ENCODE data around the gene HPCAL1. TPM values are rescaled to one million over a fixed set of nuclear protein-coding genes. Genes with fewer than 3 reads are reported as not detected.

Gene HPCAL1
- total and polyA plus RNA-seq, 2 donors (not counting 1 experiment from before 2014, with no cell fraction given): 60.3 to 65.1 TPM

GRCh38 chr2:10367472-10368439, 65.1 kb downstream of the HPCAL1 start:
- no peaks in the 10 kb centered on the region for H3K27me3 Mint-ChIP-seq
- intact Hi-C loops (cut with micrococcal nuclease): no loop called here
- no peak overlapping the region for H3K4me3 ChIP-seq (ENCODE audit: control extremely low read depth in 1 of 5, extremely low read depth in 1 of 5, insufficient read depth in 1 of 5, low read depth in 2 of 5, low read length in 4 of 5)
- peaks cover 54% of the 10 kb centered on the region for H4K20me1 ChIP-seq (ENCODE audit: control insufficient read depth, insufficient read depth, low read length, poor library complexity, severe bottlenecking)
- peaks cover 38% of the 10 kb centered on the region for H3K4me1 Mint-ChIP-seq
- no peaks in the 10 kb centered on the region for H3K9me3 Mint-ChIP-seq (ENCODE audit: insufficient read depth)
- TF ChIP-seq EZH2 (IDR thresholded peaks at IDR 0.05; ENCODE audit: borderline replicate concordance, insufficient read depth, low read depth, low read length, poor library complexity, severe bottlenecking): no peak
- TF ChIP-seq, protein P1, sequence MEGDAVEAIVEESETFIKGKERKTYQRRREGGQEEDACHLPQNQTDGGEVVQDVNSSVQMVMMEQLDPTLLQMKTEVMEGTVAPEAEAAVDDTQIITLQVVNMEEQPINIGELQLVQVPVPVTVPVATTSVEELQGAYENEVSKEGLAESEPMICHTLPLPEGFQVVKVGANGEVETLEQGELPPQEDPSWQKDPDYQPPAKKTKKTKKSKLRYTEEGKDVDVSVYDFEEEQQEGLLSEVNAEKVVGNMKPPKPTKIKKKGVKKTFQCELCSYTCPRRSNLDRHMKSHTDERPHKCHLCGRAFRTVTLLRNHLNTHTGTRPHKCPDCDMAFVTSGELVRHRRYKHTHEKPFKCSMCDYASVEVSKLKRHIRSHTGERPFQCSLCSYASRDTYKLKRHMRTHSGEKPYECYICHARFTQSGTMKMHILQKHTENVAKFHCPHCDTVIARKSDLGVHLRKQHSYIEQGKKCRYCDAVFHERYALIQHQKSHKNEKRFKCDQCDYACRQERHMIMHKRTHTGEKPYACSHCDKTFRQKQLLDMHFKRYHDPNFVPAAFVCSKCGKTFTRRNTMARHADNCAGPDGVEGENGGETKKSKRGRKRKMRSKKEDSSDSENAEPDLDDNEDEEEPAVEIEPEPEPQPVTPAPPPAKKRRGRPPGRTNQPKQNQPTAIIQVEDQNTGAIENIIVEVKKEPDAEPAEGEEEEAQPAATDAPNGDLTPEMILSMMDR (IDR thresholded peaks at IDR 0.05): no peak
- no peak for ATAC-seq (ENCODE audit: low read depth)
- H3K27ac Mint-ChIP-seq: peak overlapping the region; percentile 50
- POLR2A ChIA-PET: no interaction called here
- no peaks in the 10 kb centered on the region for H3K9me3 ChIP-seq (ENCODE audit: control extremely low read depth in 1 of 3, control insufficient read depth in 2 of 3, insufficient read depth in 1 of 3, low read length in 2 of 3)
- no peak overlapping the region for H3K27ac ChIP-seq (ENCODE audit: low read length in 2 of 2)
- H3K36me3 ChIP-seq (replicated peaks in 1 of 2; ENCODE audit: control extremely low read depth in 1 of 2, control insufficient read depth in 1 of 2, extremely low read depth in 1 of 2, insufficient read depth in 2 of 2, low read length in 1 of 2): peaks cover 0 to 5% of the 10 kb centered on the region in 2 experiments
- no peak overlapping the region for H3K4me3 Mint-ChIP-seq
- no peaks in the 10 kb centered on the region for H3K27me3 ChIP-seq (replicated peaks in 1 of 4; ENCODE audit: control extremely low read depth in 1 of 4, control insufficient read depth in 3 of 4, insufficient read depth in 4 of 4, low read length in 3 of 4)
- no peak overlapping the region for H3K9ac ChIP-seq (ENCODE audit: low read length)
- no peak for DNase-seq
- 93% methylated on average over 13 of the region's 16 CpGs for WGBS (ENCODE audit: insufficient coverage)
- CTCF ChIA-PET: interaction anchor here (1.0 to 1.3 kb wide), 2 partner anchors 8 to 41 kb away, joined by 3 to 4 read pairs; no protein-coding TSS in a partner anchor
- H3K4me2 ChIP-seq (replicated peaks; ENCODE audit: low read depth, low read length, poor library complexity, severe bottlenecking): no peak overlapping the region
- H3K79me2 ChIP-seq (ENCODE audit: control insufficient read depth, insufficient read depth, low read length): peaks cover 92% of the 10 kb centered on the region
- H3K4me1 ChIP-seq (ENCODE audit: control insufficient read depth in 2 of 2, insufficient read depth in 2 of 2, low read length in 2 of 2): peaks cover 0 to 7% of the 10 kb centered on the region in 2 donors
- H2AFZ ChIP-seq (ENCODE audit: insufficient read depth, low read depth, low read length, poor library complexity, severe bottlenecking): no peak overlapping the region
